ENCODE data around the gene HMGN2. TPM values are rescaled to one million over a fixed set of nuclear protein-coding genes. Genes with fewer than 3 reads are reported as not detected.

Gene HMGN2
- total and polyA plus RNA-seq, 10 of the 15 experiments (the other 5 are each of a cell fraction or from before 2014, with no cell fraction given) = 249 to 2,682 (median 694) TPM

DNA sequence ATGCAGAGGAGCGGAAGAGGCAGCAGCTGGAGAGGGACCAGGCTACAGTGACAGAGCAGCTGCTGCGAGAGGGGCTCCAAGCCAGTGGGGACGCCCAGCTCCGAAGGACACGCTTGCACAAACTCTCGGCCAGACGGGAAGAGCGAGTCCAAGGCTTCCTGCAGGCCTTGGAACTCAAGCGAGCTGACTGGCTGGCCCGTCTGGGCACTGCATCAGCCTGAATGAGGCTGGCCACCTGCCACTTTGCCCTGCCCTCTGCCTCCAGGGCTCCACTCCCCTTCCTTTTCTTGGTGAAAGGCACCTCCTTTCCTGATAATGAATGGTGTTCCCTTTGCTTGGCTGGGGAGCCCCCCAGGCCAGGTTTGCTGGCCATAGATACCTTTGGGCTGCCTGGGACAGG lies 3.3 kb upstream of the HMGN2 start:
- no peak overlapping the region for H3K4me2 ChIP-seq (ENCODE audit: control insufficient read depth, insufficient read depth)
- FAIRE-seq (no peak), DNase-seq (ENCODE audit: low read depth, low spot score) (no peak), ATAC-seq (no peak)
- ChIA-PET SMC1A (ENCODE audit: uncharacterized antibody, unreplicated experiment) (no interaction called here), RAD21 (ENCODE audit: unreplicated experiment) (no interaction called here), POLR2A (no interaction called here), CTCF (interaction anchor here (0.8 to 1.7 kb wide), 2 partner anchors 32 to 52 kb away, joined by 4 to 9 read pairs; no protein-coding TSS in a partner anchor)
- H3K27me3 ChIP-seq (replicated peaks in 1 of 2; ENCODE audit: control insufficient read depth in 2 of 2, insufficient read depth in 2 of 2, low read length in 1 of 2) = no peaks in the 10 kb centered on the region
- no peak overlapping the region for H3K4me3 ChIP-seq
- intact Hi-C loops (cut with micrococcal nuclease; ENCODE audit: unreplicated experiment) (no loop called here), in situ Hi-C loops (cut with MboI) (no loop called here)
- no TSS peak for BruUV-seq (replicated peaks)
- no peaks in the 10 kb centered on the region for H3K9me3 ChIP-seq (replicated peaks; ENCODE audit: control insufficient read depth, insufficient read depth, low read length)
- peaks cover 15% of the 10 kb centered on the region for H3K4me1 ChIP-seq (ENCODE audit: control insufficient read depth, insufficient read depth, low read length)
- peaks cover 15% of the 10 kb centered on the region for H3K79me2 ChIP-seq (ENCODE audit: control insufficient read depth, insufficient read depth, low read length)
- peaks cover 6 to 23% of the 10 kb centered on the region in 2 experiments; a peak in 3 of 4 replicates for H3K36me3 ChIP-seq (ENCODE audit: control insufficient read depth in 2 of 2, insufficient read depth in 2 of 2, low read length in 1 of 2)
- no peaks in the 10 kb centered on the region; the same call in 1 of the 2 replicates for H4K20me1 ChIP-seq (ENCODE audit: control insufficient read depth, insufficient read depth)
- 97% methylated on average over 10 of the region's 10 CpGs for WGBS (ENCODE audit: insufficient coverage, insufficient replicate concordance, low lambda C conversion rate, missing lambda C conversion rate)
- no peak overlapping the region for H3K9ac ChIP-seq (ENCODE audit: control insufficient read depth, insufficient read depth, low read length)
- no peak overlapping the region for H2AFZ ChIP-seq (ENCODE audit: control insufficient read depth, low read depth, low read length)
- TF ChIP-seq ATF3 (IDR thresholded peaks at IDR 0.05; ENCODE audit: borderline replicate concordance, extremely low read depth, low read depth, low read length) (no peak), SREBF2 (IDR thresholded peaks at IDR 0.05; ENCODE audit: low read length) (no peak), KLF5 (IDR thresholded peaks at IDR 0.05; ENCODE audit: partially characterized antibody) (no peak), EGR1 (IDR thresholded peaks at IDR 0.05; ENCODE audit: borderline replicate concordance in 1 of 2, low read depth in 2 of 2, low read length in 2 of 2) (no peak), SPI1 (IDR thresholded peaks at IDR 0.05; ENCODE audit: borderline replicate concordance, insufficient read depth, low read depth, low read length) (no peak), YBX1 (IDR thresholded peaks at IDR 0.05) (no peak)
- TF ChIP-seq, protein P1, sequence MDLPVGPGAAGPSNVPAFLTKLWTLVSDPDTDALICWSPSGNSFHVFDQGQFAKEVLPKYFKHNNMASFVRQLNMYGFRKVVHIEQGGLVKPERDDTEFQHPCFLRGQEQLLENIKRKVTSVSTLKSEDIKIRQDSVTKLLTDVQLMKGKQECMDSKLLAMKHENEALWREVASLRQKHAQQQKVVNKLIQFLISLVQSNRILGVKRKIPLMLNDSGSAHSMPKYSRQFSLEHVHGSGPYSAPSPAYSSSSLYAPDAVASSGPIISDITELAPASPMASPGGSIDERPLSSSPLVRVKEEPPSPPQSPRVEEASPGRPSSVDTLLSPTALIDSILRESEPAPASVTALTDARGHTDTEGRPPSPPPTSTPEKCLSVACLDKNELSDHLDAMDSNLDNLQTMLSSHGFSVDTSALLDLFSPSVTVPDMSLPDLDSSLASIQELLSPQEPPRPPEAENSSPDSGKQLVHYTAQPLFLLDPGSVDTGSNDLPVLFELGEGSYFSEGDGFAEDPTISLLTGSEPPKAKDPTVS (IDR thresholded peaks at IDR 0.05; ENCODE audit: low read depth, low read length) = no peak
- H3K27ac ChIP-seq (ENCODE audit: control insufficient read depth, insufficient read depth) = no peak overlapping the region
